NCI-H460 (cell line): ENCODE results near the gene PFDN4. TPM values are rescaled to one million over a fixed set of nuclear protein-coding genes. Genes with fewer than 3 reads are reported as not detected.
"Not testable (repeated sequence)": the region's sequence is repeated elsewhere in the genome, so short reads cannot be mapped to it uniquely, and the experiment has no call there.

ENCODE experiments used
- DNase-seq: peaks from one replicate; pipeline ENCODE4 v3.0.0-alpha.2; 2016; ENCODE audit warnings: low read depth; ENCODE audit errors: extremely low read depth
- total RNA-seq: library from RNA; depleted of rRNA; stranded (reverse); fragments of >200 nt; shearing (Covaris generic); gene quantifications from 2 replicates; pipeline ENCODE4 v1.2.3, GENCODE V29; 2014; rRNA removed

PFDN4 gene
- total RNA-seq, 1 experiment from 2014 or later: 149 TPM

DNA sequence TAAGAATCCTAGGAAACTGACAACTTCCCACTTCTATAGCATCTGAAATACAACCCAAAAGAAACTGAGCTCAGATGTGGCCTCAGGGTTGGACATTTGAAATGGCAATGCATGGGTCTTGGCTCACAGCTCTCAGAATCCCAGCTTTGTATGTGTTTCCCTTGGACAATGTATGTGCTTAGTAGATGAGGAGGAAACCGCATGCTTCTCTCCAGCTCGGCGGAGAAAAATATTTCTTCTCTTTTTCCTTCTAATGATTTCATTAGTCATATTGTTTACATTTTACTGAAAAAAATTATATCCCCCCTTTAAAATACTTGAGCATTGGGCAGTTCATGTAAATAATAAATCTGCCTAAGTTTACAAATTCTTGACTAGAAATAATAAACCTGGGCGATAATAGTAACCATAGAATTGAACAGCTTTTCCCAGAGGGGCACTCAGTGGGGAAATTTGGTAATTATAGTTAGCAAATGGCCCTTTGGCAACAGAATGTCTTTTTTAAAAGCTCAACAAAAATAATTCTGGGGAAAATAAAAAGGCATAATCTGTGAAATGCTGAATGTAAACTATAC is 55.3 kb downstream of the PFDN4 start:
- DNase-seq: no peak

DNA sequence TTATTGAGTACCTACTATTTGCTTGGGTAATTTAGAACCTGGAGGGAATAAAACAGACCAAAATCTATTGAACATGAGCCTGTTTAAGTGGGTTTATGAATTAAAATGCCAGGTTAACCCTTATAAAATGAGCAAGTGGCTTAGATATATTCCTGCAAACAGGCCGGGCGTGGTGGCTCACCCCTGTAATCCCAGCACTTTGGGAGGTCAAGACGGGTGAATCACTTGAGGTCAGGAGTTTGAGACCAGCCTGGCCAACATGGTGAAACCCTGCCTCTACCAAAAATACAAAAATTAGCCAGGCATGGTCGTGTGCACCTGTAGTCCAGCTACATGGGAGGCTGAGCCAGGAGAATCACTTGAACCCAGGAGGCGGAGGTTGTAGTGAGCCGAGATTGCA is 57.9 kb downstream of the PFDN4 start:
- DNase-seq: not testable (repeated sequence)

DNA sequence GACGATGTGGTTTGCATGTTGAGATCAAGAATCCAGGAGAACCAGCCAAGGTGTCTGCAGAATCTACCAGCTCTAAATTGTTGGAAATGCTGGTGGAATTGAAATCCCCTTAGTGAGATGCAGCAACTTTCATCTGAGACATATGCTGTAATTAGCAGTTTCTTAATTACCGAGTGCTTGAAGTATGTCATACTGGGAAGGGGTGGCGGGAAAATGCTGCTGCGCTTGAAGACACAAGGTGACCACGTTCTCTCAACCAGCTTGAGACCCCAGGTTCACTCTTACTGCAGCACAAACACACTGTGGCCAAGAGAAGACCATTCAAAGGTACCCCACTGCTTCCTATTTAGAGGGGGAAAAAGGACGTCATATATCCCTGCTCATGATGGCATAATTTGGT is 59.0 kb downstream of the PFDN4 start:
- DNase-seq: no peak

DNA sequence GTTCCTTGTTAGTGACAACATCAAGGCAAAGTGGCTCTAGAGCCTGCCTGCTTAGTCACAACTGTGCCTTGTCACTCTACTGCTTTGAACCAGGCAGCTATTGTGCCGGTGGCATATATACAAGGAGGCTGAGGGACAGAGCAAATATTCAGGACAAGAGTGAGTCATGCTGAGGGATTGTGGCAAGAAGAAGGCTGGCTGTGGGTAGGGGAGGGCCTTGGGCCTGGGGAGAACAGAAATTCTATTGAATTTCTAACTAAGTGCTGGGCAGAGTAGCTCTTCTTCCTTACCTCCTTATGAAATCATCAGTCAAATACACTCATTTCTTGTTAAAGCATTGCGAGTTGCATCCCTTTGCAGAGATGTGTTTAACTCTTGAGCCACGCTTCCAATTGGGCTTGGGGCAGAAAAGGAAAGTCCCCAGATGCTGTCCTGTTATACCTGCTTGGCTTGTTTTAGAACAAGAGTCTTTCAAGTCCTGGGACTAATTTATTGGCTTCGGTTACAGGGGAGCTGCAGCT is 59.7 kb downstream of the PFDN4 start:
- no peak for DNase-seq

DNA sequence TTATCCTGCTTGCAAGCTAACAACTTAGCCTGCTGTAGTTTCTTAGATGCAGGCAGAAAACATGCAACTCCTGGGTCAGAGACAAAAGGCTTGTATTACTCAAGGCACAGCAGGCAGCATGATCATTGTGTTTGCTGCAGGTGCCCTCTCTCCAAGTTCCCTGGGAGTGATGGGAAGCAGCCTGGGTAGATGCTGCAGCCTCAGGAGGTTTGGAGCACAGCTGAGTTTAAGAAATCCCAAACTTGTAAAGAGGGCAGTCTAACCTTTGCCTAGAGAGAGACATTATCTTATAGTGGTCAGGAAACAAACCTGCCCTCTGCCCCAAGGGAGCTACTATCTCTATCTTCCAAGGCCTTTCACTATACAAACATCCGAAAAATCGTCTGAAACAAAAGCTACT is 61.1 kb downstream of the PFDN4 start:
- no peak for DNase-seq

Other genes starting within 250 kb of the PFDN4 start
- gene BCAS1, start 137.5 kb upstream of the PFDN4 start, total RNA-seq: not detected in 2 replicates
- gene CYP24A1, start 34.1 kb upstream of the PFDN4 start, total RNA-seq: 0.12 and 0.20 TPM in 2 replicates